HepG2 (cell line): ENCODE results near the gene TAMALIN. TPM values are rescaled to one million over a fixed set of nuclear protein-coding genes. Genes with fewer than 3 reads are reported as not detected.

Experiments used
- AHR ChIP-seq: IDR thresholded peaks from 2 replicates; pipeline ENCODE4 v1.6.1; 2018; ENCODE audit warnings: missing genetic modification reagents, missing compliant biosample characterization
- HDAC2 ChIP-seq: sonication (generic); formaldehyde crosslinking; IDR thresholded peaks from 2 replicates; pipeline ENCODE4 v1.4.0; 2020; ENCODE audit warnings: missing genetic modification reagents
- HOXA7 ChIP-seq: sonication (generic); formaldehyde crosslinking; IDR thresholded peaks from 2 replicates; pipeline ENCODE4 v1.8.1; 2022; ENCODE audit warnings: mild to moderate bottlenecking, missing genetic modification reagents, moderate library complexity
- KAT8 ChIP-seq: IDR thresholded peaks from 2 replicates; pipeline ENCODE4 v1.6.1; 2016; ENCODE audit warnings: missing genetic modification reagents, missing compliant biosample characterization
- YEATS2 ChIP-seq: sonication (generic); formaldehyde crosslinking; IDR thresholded peaks from 2 replicates; pipeline ENCODE4 v1.4.0; 2020; ENCODE audit warnings: missing genetic modification reagents, borderline replicate concordance
- ZFP90 ChIP-seq: sonication (generic); formaldehyde crosslinking; IDR thresholded peaks from 2 replicates; pipeline ENCODE4 v1.8.0; 2022; ENCODE audit warnings: missing genetic modification reagents, mild to moderate bottlenecking, inconsistent platforms, borderline replicate concordance
- ZNF17 ChIP-seq: sonication (generic); formaldehyde crosslinking; IDR thresholded peaks from 2 replicates; pipeline ENCODE4 v1.5.0; 2020; ENCODE audit warnings: mild to moderate bottlenecking, missing genetic modification reagents
- ZNF180 ChIP-seq: sonication (generic); formaldehyde crosslinking; IDR thresholded peaks from 2 replicates; pipeline ENCODE4 v1.4.0; 2020; ENCODE audit warnings: low read depth, missing genetic modification reagents, borderline replicate concordance
- ZNF318 ChIP-seq: sonication (generic); formaldehyde crosslinking; IDR thresholded peaks from 2 replicates; pipeline ENCODE4 v1.4.0; 2020; ENCODE audit warnings: mild to moderate bottlenecking, missing genetic modification reagents
- ZNF687 ChIP-seq: sonication (generic); formaldehyde crosslinking; IDR thresholded peaks from 2 replicates; pipeline ENCODE4 v1.5.1; 2020; ENCODE audit warnings: mild to moderate bottlenecking, missing genetic modification reagents, moderate library complexity
- polyA plus RNA-seq, 8 experiments: library from polyadenylated mRNA; depleted of rRNA in 3 of 8; stranded (reverse) in 7 of 8; unstranded in 1 of 8; fragments of >200 nt; fragmentation: Illumina TruSeq in 4 of 8; extraction: Trizol in 4 of 8; gene quantifications; 2 replicates each; pipeline versions ENCODE4 v1.2.1 to v1.2.3, GENCODE V29; 2011 to 2016; ENCODE audit warnings: low read depth in 4 of 8, missing spikeins in 1 of 8, mixed read lengths in 1 of 8; ENCODE audit not compliant: insufficient read depth in 1 of 8
- total RNA-seq, 5 experiments: library from RNA; depleted of rRNA; stranded (reverse); fragments of >200 nt; fragmentation: Illumina TruSeq; extraction: Trizol; gene quantifications; 2 replicates each; pipeline ENCODE4 v1.2.3, GENCODE V29; 2016; ENCODE audit warnings: low read depth in 1 of 5
- TF ChIP-seq, protein P1 (sequence below): sonication (generic); formaldehyde crosslinking; IDR thresholded peaks from 2 replicates; pipeline ENCODE4 v1.5.0; 2020; ENCODE audit warnings: missing genetic modification reagents
- TF ChIP-seq, protein P2 (sequence below): sonication (generic); formaldehyde crosslinking; IDR thresholded peaks from 2 replicates; pipeline ENCODE4 v1.5.0; 2020; ENCODE audit warnings: missing genetic modification reagents
- TF ChIP-seq, protein P3 (sequence below): sonication (generic); formaldehyde crosslinking; IDR thresholded peaks from 2 replicates; pipeline ENCODE4 v1.4.0; 2020; ENCODE audit warnings: missing genetic modification reagents

The TAMALIN gene
- total and polyA plus RNA-seq, 2 of the 13 experiments (the other 11 are each of a cell fraction or from before 2014, with no cell fraction given): 2.9 to 10.9 TPM

DNA sequence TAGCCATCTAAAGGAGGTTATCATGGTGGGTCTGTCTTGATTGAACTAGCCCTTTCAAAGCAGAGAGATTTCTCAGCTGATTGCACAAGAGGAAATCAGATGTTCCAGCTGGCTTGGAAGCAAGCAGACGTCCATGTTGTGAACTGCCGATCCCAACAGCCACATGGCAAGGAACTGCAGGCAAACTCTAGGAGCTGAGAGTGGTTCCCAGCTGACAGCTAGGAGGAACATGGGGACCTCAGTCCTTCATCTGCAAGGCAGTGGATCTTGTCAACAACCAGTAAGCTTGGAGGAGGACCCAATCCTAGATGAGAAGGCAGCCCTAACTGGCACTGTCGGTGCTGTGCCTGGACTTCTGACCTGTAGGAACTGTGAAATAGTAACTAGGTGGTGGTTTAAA lies 47.5 kb upstream of the TAMALIN start (continued):
- TF ChIP-seq ZFP90 (CRISPR knock-in tag): no peak
- no peak for TF ChIP-seq HOXA7 (CRISPR knock-in tag)
- peak; percentile 23; the same call in 1 of the 2 replicates for TF ChIP-seq ZNF687
- TF ChIP-seq, protein P1, sequence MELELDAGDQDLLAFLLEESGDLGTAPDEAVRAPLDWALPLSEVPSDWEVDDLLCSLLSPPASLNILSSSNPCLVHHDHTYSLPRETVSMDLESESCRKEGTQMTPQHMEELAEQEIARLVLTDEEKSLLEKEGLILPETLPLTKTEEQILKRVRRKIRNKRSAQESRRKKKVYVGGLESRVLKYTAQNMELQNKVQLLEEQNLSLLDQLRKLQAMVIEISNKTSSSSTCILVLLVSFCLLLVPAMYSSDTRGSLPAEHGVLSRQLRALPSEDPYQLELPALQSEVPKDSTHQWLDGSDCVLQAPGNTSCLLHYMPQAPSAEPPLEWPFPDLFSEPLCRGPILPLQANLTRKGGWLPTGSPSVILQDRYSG (CRISPR knock-in tag): no peak
- TF ChIP-seq, protein P2, sequence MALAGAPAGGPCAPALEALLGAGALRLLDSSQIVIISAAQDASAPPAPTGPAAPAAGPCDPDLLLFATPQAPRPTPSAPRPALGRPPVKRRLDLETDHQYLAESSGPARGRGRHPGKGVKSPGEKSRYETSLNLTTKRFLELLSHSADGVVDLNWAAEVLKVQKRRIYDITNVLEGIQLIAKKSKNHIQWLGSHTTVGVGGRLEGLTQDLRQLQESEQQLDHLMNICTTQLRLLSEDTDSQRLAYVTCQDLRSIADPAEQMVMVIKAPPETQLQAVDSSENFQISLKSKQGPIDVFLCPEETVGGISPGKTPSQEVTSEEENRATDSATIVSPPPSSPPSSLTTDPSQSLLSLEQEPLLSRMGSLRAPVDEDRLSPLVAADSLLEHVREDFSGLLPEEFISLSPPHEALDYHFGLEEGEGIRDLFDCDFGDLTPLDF (CRISPR knock-in tag): no peak
- TF ChIP-seq HDAC2 (CRISPR knock-in tag): no peak
- TF ChIP-seq KAT8 (CRISPR knock-in tag): 0 out of 2 replicates have a peak, but pooled peaks have one; percentile 14
- TF ChIP-seq ZNF180 (CRISPR knock-in tag): no peak
- peak; percentile 27; the same call in 1 of the 2 replicates for TF ChIP-seq YEATS2 (CRISPR knock-in tag)
- TF ChIP-seq ZNF17 (CRISPR knock-in tag): no peak
- TF ChIP-seq AHR (CRISPR knock-in tag): no peak
- TF ChIP-seq ZNF318 (CRISPR knock-in tag): no peak
- TF ChIP-seq, protein P3, sequence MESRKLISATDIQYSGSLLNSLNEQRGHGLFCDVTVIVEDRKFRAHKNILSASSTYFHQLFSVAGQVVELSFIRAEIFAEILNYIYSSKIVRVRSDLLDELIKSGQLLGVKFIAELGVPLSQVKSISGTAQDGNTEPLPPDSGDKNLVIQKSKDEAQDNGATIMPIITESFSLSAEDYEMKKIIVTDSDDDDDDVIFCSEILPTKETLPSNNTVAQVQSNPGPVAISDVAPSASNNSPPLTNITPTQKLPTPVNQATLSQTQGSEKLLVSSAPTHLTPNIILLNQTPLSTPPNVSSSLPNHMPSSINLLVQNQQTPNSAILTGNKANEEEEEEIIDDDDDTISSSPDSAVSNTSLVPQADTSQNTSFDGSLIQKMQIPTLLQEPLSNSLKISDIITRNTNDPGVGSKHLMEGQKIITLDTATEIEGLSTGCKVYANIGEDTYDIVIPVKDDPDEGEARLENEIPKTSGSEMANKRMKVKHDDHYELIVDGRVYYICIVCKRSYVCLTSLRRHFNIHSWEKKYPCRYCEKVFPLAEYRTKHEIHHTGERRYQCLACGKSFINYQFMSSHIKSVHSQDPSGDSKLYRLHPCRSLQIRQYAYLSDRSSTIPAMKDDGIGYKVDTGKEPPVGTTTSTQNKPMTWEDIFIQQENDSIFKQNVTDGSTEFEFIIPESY (CRISPR knock-in tag): no peak
